Liver (tissue), 9 donors: ENCODE data around the gene SMURF2. TPM values are rescaled to one million over a fixed set of nuclear protein-coding genes. Genes with fewer than 3 reads are reported as not detected.

Experiments used
- DNase-seq: peaks from one replicate; pipeline ENCODE4 v3.0.0-alpha.2; 2017; ENCODE audit warnings: low spot score
- H3K27ac ChIP-seq, 2 donors: one replicate each; pipeline ENCODE4 v1.7.0; 2013; ENCODE audit warnings: inconsistent platforms in 2 of 2, low read length in 2 of 2, control low read depth in 1 of 2, low read depth in 1 of 2, mild to moderate bottlenecking in 1 of 2
- H3K27me3 ChIP-seq, 4 donors: one replicate each; pipeline versions ENCODE4 v1.6.1 to v1.7.0; 2013; ENCODE audit warnings: low read length in 3 of 4, inconsistent platforms in 1 of 4, mild to moderate bottlenecking in 1 of 4, moderate library complexity in 1 of 4; ENCODE audit not compliant: control insufficient read depth in 4 of 4, insufficient read depth in 4 of 4
- H3K36me3 ChIP-seq, 4 donors: one replicate each; pipeline versions ENCODE4 v1.6.1 to v1.7.0; 2013; ENCODE audit warnings: low read length in 3 of 4, mild to moderate bottlenecking in 3 of 4, low read depth in 1 of 4, moderate library complexity in 1 of 4; ENCODE audit not compliant: control insufficient read depth in 4 of 4, insufficient read depth in 3 of 4
- H3K4me1 ChIP-seq, 4 donors: one replicate each; pipeline versions ENCODE4 v1.6.1 to v1.7.0; 2013; ENCODE audit warnings: low read length in 3 of 4, mild to moderate bottlenecking in 3 of 4, moderate library complexity in 1 of 4; ENCODE audit not compliant: control insufficient read depth in 4 of 4, insufficient read depth in 4 of 4
- H3K4me3 ChIP-seq, 3 donors: one replicate each; pipeline versions ENCODE4 v1.6.1 to v1.7.0; 2013; ENCODE audit warnings: low read length in 3 of 3, control low read depth in 1 of 3, low read depth in 1 of 3, mild to moderate bottlenecking in 1 of 3
- H3K9ac ChIP-seq, 2 donors: one replicate each; pipeline ENCODE4 v1.7.0; 2013; ENCODE audit warnings: low read length in 2 of 2, mild to moderate bottlenecking in 2 of 2, moderate library complexity in 2 of 2, control low read depth in 1 of 2, low read depth in 1 of 2
- H3K9me3 ChIP-seq, 4 donors: one replicate each; pipeline versions ENCODE4 v1.6.1 to v1.7.0; 2013; ENCODE audit warnings: low read length in 3 of 4; ENCODE audit not compliant: control insufficient read depth in 4 of 4
- ATF3 ChIP-seq: IDR thresholded peaks from 2 replicates; pipeline ENCODE4 v1.6.1; 2016; ENCODE audit warnings: antibody characterized with exemption
- CTCF ChIP-seq: fragments of 150-350 bp; IDR thresholded peaks from 2 replicates; pipeline ENCODE4 v1.5.1; 2017; ENCODE audit warnings: improper control_type of control experiment, low read depth, low read length; ENCODE audit not compliant: missing input control
- EGR1 ChIP-seq, 2 donors: IDR thresholded peaks; 2 replicates each; pipeline ENCODE4 v1.6.1; 2016 to 2018; ENCODE audit warnings: antibody characterized with exemption in 2 of 2, low read depth in 2 of 2
- FOXA1 ChIP-seq: IDR thresholded peaks from 2 replicates; pipeline ENCODE4 v1.6.1; 2016; ENCODE audit warnings: antibody characterized with exemption
- FOXA2 ChIP-seq: IDR thresholded peaks from 2 replicates; pipeline ENCODE4 v1.6.1; 2016; ENCODE audit warnings: antibody characterized with exemption
- GABPA ChIP-seq, 2 donors: IDR thresholded peaks in 1 of 2; conservative IDR thresholded peaks in 1 of 2; 2 replicates each; pipeline ENCODE4 v1.6.1; 2016; ENCODE audit warnings: antibody characterized with exemption in 2 of 2, mild to moderate bottlenecking in 1 of 2, moderate library complexity in 1 of 2
- HNF4A ChIP-seq, 2 donors: conservative IDR thresholded peaks; 2 replicates each; pipeline ENCODE4 v1.6.1; 2016; ENCODE audit warnings: antibody characterized with exemption in 2 of 2, mild to moderate bottlenecking in 2 of 2
- HNF4G ChIP-seq: IDR thresholded peaks from 2 replicates; pipeline ENCODE4 v1.6.1; 2016; ENCODE audit warnings: antibody characterized with exemption
- JUND ChIP-seq, 2 donors: IDR thresholded peaks; 2 replicates each; pipeline ENCODE4 v1.6.1; 2016; ENCODE audit warnings: antibody characterized with exemption in 2 of 2
- NR2F2 ChIP-seq: IDR thresholded peaks from 2 replicates; pipeline ENCODE4 v1.6.1; 2016; ENCODE audit warnings: antibody characterized with exemption
- RAD21 ChIP-seq, 2 donors: IDR thresholded peaks; 2 replicates each; pipeline ENCODE4 v1.6.1; 2016; ENCODE audit warnings: antibody characterized with exemption in 2 of 2, mild to moderate bottlenecking in 2 of 2
- REST ChIP-seq: IDR thresholded peaks from 2 replicates; pipeline ENCODE4 v1.6.1; 2016; ENCODE audit warnings: antibody characterized with exemption, mild to moderate bottlenecking
- RXRA ChIP-seq, 2 donors: IDR thresholded peaks; 2 replicates each; pipeline ENCODE4 v1.6.1; 2017 to 2018; ENCODE audit warnings: antibody characterized with exemption in 2 of 2, mild to moderate bottlenecking in 1 of 2
- SP1 ChIP-seq: IDR thresholded peaks from 2 replicates; pipeline ENCODE4 v1.6.1; 2018; ENCODE audit warnings: antibody characterized with exemption, mild to moderate bottlenecking
- TAF1 ChIP-seq: conservative IDR thresholded peaks from 2 replicates; pipeline ENCODE4 v1.6.1; 2016; ENCODE audit warnings: antibody characterized with exemption, mild to moderate bottlenecking
- YY1 ChIP-seq: IDR thresholded peaks from 2 replicates; pipeline ENCODE4 v1.6.1; 2016; ENCODE audit warnings: antibody characterized with exemption, mild to moderate bottlenecking
- ZBTB33 ChIP-seq: IDR thresholded peaks from 2 replicates; pipeline ENCODE4 v1.6.1; 2016; ENCODE audit warnings: antibody characterized with exemption
- WGBS: extraction: QIAGEN DNeasy Blood & Tissue Kit; methylation state at CpG from one replicate; pipeline ENCODE4 v1.1.7; 2013; 5-methylcytosine and 5-hydroxymethylcytosine counted together
- polyA plus RNA-seq, 2 donors: library from polyadenylated mRNA; stranded (reverse) in 1 of 2; unstranded in 1 of 2; fragments of 200-250 nt in 1 of 2; fragments of >200 nt in 1 of 2; fragmentation: Nextera tagmentation in 1 of 2; extraction: Ambion mirVana in 1 of 2; gene quantifications; one replicate each; pipeline versions ENCODE4 v1.2.1 to v1.2.3, GENCODE V29; 2013 to 2015
- total RNA-seq, 2 donors: library from RNA; depleted of rRNA; stranded (reverse); fragments of >200 nt; gene quantifications; one replicate each; pipeline ENCODE4 v1.2.3, GENCODE V29; 2014
- TF ChIP-seq, protein P1 (sequence below): IDR thresholded peaks from 2 replicates; pipeline ENCODE4 v1.6.1; 2016; ENCODE audit warnings: antibody characterized with exemption
- donor health status: healthy.
- donor health status: healthy.
- donor health status: healthy.
- donor health status: healthy.
- donor health status: healthy.

Gene SMURF2
- total and polyA plus RNA-seq, 4 donors, result 2.0 to 6.9 (median 3.5) TPM

GRCh38 chr17:64572682-64573154, 89.4 kb downstream of the SMURF2 start:
- no peak for DNase-seq
- H3K9ac ChIP-seq, result no peak overlapping the region

GRCh38 chr17:64571746-64572145, 90.4 kb downstream of the SMURF2 start:
- no peak overlapping the region for H3K27ac ChIP-seq

More at GRCh38 chr17:64572682-64573154, 89.4 kb downstream of the SMURF2 start:
- no peaks in the 10 kb centered on the region for H3K4me1 ChIP-seq
- 69% methylated on average over 3 of the region's 3 CpGs for WGBS
- H3K27ac ChIP-seq, result no peak overlapping the region
- H3K27me3 ChIP-seq, result no peaks in the 10 kb centered on the region
- TF ChIP-seq JUND (IDR thresholded peaks at IDR 0.05), result no peak
- no peak overlapping the region for H3K4me3 ChIP-seq
- no peaks in the 10 kb centered on the region for H3K9me3 ChIP-seq
- H3K36me3 ChIP-seq, result peaks cover 0 to 9% (median 8%) of the 10 kb centered on the region in 4 donors

GRCh38 chr17:64565563-64565962, 96.5 kb downstream of the SMURF2 start:
- peaks cover 3 to 11% (median 4%) of the 10 kb centered on the region in 4 donors for H3K36me3 ChIP-seq
- no peaks in the 10 kb centered on the region for H3K27me3 ChIP-seq
- H3K4me1 ChIP-seq, result no peaks in the 10 kb centered on the region
- no peak overlapping the region for H3K4me3 ChIP-seq
- TF ChIP-seq CTCF (no peak), RXRA (IDR thresholded peaks at IDR 0.05) (no peak), ATF3 (no peak), FOXA1 (no peak), JUND (IDR thresholded peaks at IDR 0.05) (no peak), REST (no peak), YY1 (no peak), TAF1 (no peak), SP1 (no peak), FOXA2 (no peak), GABPA (IDR thresholded peaks at IDR 0.05 in 1 of 2, conservative IDR thresholded peaks at IDR 0.05 in 1 of 2) (no peak), EGR1 (IDR thresholded peaks at IDR 0.05; ENCODE audit: low read depth in 2 of 2) (no peak), RAD21 (IDR thresholded peaks at IDR 0.05) (no peak), ZBTB33 (no peak), HNF4A (conservative IDR thresholded peaks at IDR 0.05) (no peak), NR2F2 (no peak), HNF4G (no peak)
- TF ChIP-seq, protein P1, sequence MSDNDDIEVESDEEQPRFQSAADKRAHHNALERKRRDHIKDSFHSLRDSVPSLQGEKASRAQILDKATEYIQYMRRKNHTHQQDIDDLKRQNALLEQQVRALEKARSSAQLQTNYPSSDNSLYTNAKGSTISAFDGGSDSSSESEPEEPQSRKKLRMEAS, result no peak
- H3K27ac ChIP-seq, result no peak overlapping the region
- H3K9me3 ChIP-seq, result no peaks in the 10 kb centered on the region
- H3K9ac ChIP-seq, result no peak overlapping the region
- no peak for DNase-seq

More at GRCh38 chr17:64571746-64572145, 90.4 kb downstream of the SMURF2 start:
- TF ChIP-seq HNF4A (conservative IDR thresholded peaks at IDR 0.05) (no peak), EGR1 (IDR thresholded peaks at IDR 0.05; ENCODE audit: low read depth in 2 of 2) (no peak)
- H3K4me1 ChIP-seq, result no peaks in the 10 kb centered on the region
- DNase-seq, result no peak
- H3K4me3 ChIP-seq, result no peak overlapping the region
- H3K27me3 ChIP-seq, result no peaks in the 10 kb centered on the region
- H3K36me3 ChIP-seq, result peaks cover 0 to 9% (median 8%) of the 10 kb centered on the region in 4 donors
- no peak overlapping the region for H3K9ac ChIP-seq
- no peaks in the 10 kb centered on the region for H3K9me3 ChIP-seq
- WGBS, result 96% methylated on average over 6 of the region's 6 CpGs
